Activated CD4-positive, alpha-beta T cell treated with anti-CD3 and anti-CD28 coated beads for 36 hours (primary cell): ENCODE measurements around the gene BET1. TPM values are rescaled to one million over a fixed set of nuclear protein-coding genes. Genes with fewer than 3 reads are reported as not detected.
A peak's percentile ranks its signal among the peaks of the same experiment; 100 is the strongest.
"Not testable (repeated sequence)": the region's sequence is repeated elsewhere in the genome, so short reads cannot be mapped to it uniquely, and the experiment has no call there.

Experiments
- ATAC-seq: fragments of 200-7000 bp; cut with Tn5 transposase; one replicate; pipeline ENCODE4 v1.10.0; 2021; ENCODE audit warnings: mild to moderate bottlenecking, moderate library complexity
- CTCF ChIA-PET: fragments of 350-600 bp; sonication (Branson Sonifier 250); formaldehyde crosslinking; loops from one replicate; lab custom pipeline; 2021; ENCODE audit warnings: antibody characterized with exemption; lab: Charles Lee
- POLR2A ChIA-PET: fragments of 350-600 bp; sonication (Branson Sonifier 250); formaldehyde crosslinking; loops from one replicate; lab custom pipeline; 2021; ENCODE audit warnings: antibody characterized with exemption, inconsistent platforms; lab: Charles Lee
- DNase-seq: peaks from one replicate; pipeline ENCODE4 v3.0.0-alpha.2; 2020
- H3K27ac Mint-ChIP-seq: one replicate; pipeline ENCODE4 v1.8.0; 2021; ENCODE audit warnings: mixed read lengths
- H3K27me3 Mint-ChIP-seq: one replicate; pipeline ENCODE4 v1.8.0; 2021; ENCODE audit warnings: mixed read lengths
- H3K36me3 Mint-ChIP-seq: one replicate; pipeline ENCODE4 v1.8.0; 2021; ENCODE audit warnings: low read depth, mixed read lengths
- H3K4me1 Mint-ChIP-seq: one replicate; pipeline ENCODE4 v1.8.0; 2021; ENCODE audit warnings: mixed read lengths
- H3K4me3 Mint-ChIP-seq: one replicate; pipeline ENCODE4 v1.8.0; 2021; ENCODE audit warnings: mild to moderate bottlenecking, moderate library complexity, mixed read lengths
- H3K9me3 Mint-ChIP-seq: one replicate; pipeline ENCODE4 v1.8.0; 2021; ENCODE audit warnings: low read depth, mixed read lengths
- intact Hi-C, 2 experiments: fragments of 100-400 bp; cut with DNase I in 1 of 2; cut with micrococcal nuclease in 1 of 2; formaldehyde crosslinking; loops; one replicate each; pipeline versions ENCODE4 v1.14.2 to v1.15.1; 2022 to 2024; cut with DNase I, micrococcal nuclease
- total RNA-seq, 2 experiments: library from RNA; stranded (reverse); gene quantifications; one replicate each; pipeline ENCODE4 v1.2.3, GENCODE V29; 2021

Gene BET1
- total RNA-seq, 2 experiments from 2014 or later: 16.9 to 19.8 TPM

- ChIA-PET CTCF (no interaction called here), POLR2A (no interaction called here)
- Mint-ChIP-seq H3K4me3 (no peak overlapping the region), H3K9me3 (no peaks in the 10 kb centered on the region), H3K4me1 (no peaks in the 10 kb centered on the region), H3K36me3 (no peaks in the 10 kb centered on the region), H3K27me3 (peaks cover 28% of the 10 kb centered on the region), H3K27ac (no peak overlapping the region)
- DNase-seq (no peak), ATAC-seq (no peak)
- intact Hi-C loops: no loop called here
These were observed 37.4 kb upstream of the BET1 start for GRCh38 chr7:94041529-94041928.

- no peaks in the 10 kb centered on the region for H3K4me1 Mint-ChIP-seq
- POLR2A ChIA-PET: no interaction called here
- ATAC-seq: no peak
- H3K4me3 Mint-ChIP-seq: no peak overlapping the region
- no peak for DNase-seq
- intact Hi-C loops: no loop called here
- H3K36me3 Mint-ChIP-seq: no peaks in the 10 kb centered on the region
- CTCF ChIA-PET: interaction anchor here (0.5 kb wide), 1 partner anchor 24 kb away, joined by 3 read pairs; no protein-coding TSS in a partner anchor
- no peak overlapping the region for H3K27ac Mint-ChIP-seq
- H3K9me3 Mint-ChIP-seq: no peaks in the 10 kb centered on the region
- peaks cover 25% of the 10 kb centered on the region for H3K27me3 Mint-ChIP-seq
These were observed 36.1 kb upstream of the BET1 start for GRCh38 chr7:94040254-94040653.

- H3K9me3 Mint-ChIP-seq: no peaks in the 10 kb centered on the region
- no peak overlapping the region for H3K4me3 Mint-ChIP-seq
- ChIA-PET POLR2A (no interaction called here), CTCF (no interaction called here)
- H3K27ac Mint-ChIP-seq: no peak overlapping the region
- no peak for ATAC-seq
- peaks cover 25% of the 10 kb centered on the region for H3K27me3 Mint-ChIP-seq
- intact Hi-C loops: no loop called here
- H3K36me3 Mint-ChIP-seq: no peaks in the 10 kb centered on the region
- no peaks in the 10 kb centered on the region for H3K4me1 Mint-ChIP-seq
- no peak for DNase-seq
These were observed 35.3 kb upstream of the BET1 start for GRCh38 chr7:94039368-94040035.

- no peak for ATAC-seq
- no peaks in the 10 kb centered on the region for H3K4me1 Mint-ChIP-seq
- H3K27me3 Mint-ChIP-seq: peaks cover 23% of the 10 kb centered on the region
- H3K36me3 Mint-ChIP-seq: no peaks in the 10 kb centered on the region
- no peak for DNase-seq
- intact Hi-C loops: no loop called here
- H3K27ac Mint-ChIP-seq: no peak overlapping the region
- no peaks in the 10 kb centered on the region for H3K9me3 Mint-ChIP-seq
- POLR2A ChIA-PET: no interaction called here
- H3K4me3 Mint-ChIP-seq: no peak overlapping the region
- CTCF ChIA-PET: no interaction called here
These were observed 27.7 kb upstream of the BET1 start for GRCh38 chr7:94031865-94032264.

- Mint-ChIP-seq H3K4me1 (no peaks in the 10 kb centered on the region), H3K27ac (no peak overlapping the region), H3K4me3 (no peak overlapping the region), H3K27me3 (peaks cover 23% of the 10 kb centered on the region), H3K9me3 (no peaks in the 10 kb centered on the region), H3K36me3 (no peaks in the 10 kb centered on the region)
- intact Hi-C loops: no loop called here
- ChIA-PET CTCF (no interaction called here), POLR2A (no interaction called here)
- DNase-seq (no peak), ATAC-seq (no peak)
These were observed 26.5 kb upstream of the BET1 start for GRCh38 chr7:94030634-94031033.

DNA sequence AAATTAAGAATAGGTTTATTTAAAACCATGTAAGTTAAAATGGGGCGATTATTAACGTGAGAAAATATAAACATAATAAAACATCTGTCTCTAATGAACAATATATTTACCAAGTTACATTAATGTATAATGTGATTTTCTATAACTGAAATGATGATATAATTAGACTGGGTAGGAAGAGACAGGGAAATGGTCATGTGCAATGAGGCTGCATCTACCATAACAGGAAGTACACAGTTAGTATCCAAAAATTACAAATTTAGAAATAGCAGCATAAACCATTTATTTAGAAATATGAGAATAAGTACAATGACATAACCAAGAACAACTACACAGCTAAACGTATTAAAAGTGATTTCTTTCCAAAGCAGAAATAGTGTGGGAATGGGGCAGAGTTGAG lies 25.8 kb upstream of the BET1 start:
- intact Hi-C loops: no loop called here
- no peaks in the 10 kb centered on the region for H3K36me3 Mint-ChIP-seq
- DNase-seq (no peak), ATAC-seq (no peak)
- H3K4me3 Mint-ChIP-seq: no peak overlapping the region
- CTCF ChIA-PET: no interaction called here
- POLR2A ChIA-PET: no interaction called here
- H3K27me3 Mint-ChIP-seq: peaks cover 27% of the 10 kb centered on the region
- no peak overlapping the region for H3K27ac Mint-ChIP-seq
- no peaks in the 10 kb centered on the region for H3K9me3 Mint-ChIP-seq
- no peaks in the 10 kb centered on the region for H3K4me1 Mint-ChIP-seq

DNA sequence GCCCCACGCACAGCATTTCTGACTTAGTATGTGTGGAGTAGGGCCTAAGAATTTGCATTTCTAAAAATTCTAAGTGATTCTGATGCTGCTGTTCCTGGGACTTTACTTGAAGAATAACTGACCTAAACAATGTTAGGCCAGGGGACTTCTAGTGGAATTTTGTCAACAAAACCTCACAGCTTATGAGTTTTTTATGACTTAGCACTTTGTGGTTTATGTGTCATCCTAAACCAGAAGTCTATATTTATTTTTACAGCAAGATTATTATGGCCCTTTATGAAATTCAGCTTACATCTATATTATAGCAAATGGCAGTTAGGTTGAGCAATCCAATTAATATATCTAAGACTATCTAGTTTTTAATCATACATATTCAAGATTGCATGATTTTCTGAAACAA lies 24.6 kb upstream of the BET1 start:
- intact Hi-C loops: no loop called here
- ChIA-PET POLR2A (no interaction called here), CTCF (no interaction called here)
- H3K4me1 Mint-ChIP-seq: no peaks in the 10 kb centered on the region
- no peak overlapping the region for H3K4me3 Mint-ChIP-seq
- H3K36me3 Mint-ChIP-seq: no peaks in the 10 kb centered on the region
- DNase-seq (no peak), ATAC-seq (no peak)
- H3K9me3 Mint-ChIP-seq: no peaks in the 10 kb centered on the region
- H3K27me3 Mint-ChIP-seq: peaks cover 31% of the 10 kb centered on the region
- no peak overlapping the region for H3K27ac Mint-ChIP-seq

- POLR2A ChIA-PET, H3K27ac Mint-ChIP-seq, ATAC-seq, CTCF ChIA-PET, H3K4me3 Mint-ChIP-seq, H3K36me3 Mint-ChIP-seq, DNase-seq, H3K9me3 Mint-ChIP-seq, intact Hi-C loops: not testable (repeated sequence)
- Mint-ChIP-seq H3K27me3 (peaks cover 25% of the 10 kb centered on the region), H3K4me1 (peaks cover 12% of the 10 kb centered on the region)
These were observed 22.5 kb upstream of the BET1 start for GRCh38 chr7:94026619-94027018.

DNA sequence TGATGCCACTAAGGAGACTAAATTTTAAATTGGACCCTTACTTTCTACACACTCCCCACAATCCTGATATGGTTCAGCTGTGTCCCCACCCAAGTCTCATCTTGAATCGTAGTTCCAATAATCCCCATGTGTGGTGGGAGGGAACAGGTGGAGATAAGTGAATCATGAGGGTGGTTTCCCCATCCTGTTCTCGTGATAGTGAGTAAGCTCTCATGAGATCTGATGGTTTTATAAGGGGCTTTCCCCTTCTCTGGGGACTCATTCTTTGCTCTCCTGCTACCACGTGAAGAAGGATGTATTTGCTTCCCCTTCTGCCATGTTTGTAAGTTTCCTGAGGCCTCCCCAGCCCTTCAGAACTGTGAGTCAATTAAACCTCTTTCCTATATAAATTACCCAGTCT lies 18.4 kb upstream of the BET1 start:
- ATAC-seq (peak; percentile 98), DNase-seq (peak; percentile 24)
- H3K9me3 Mint-ChIP-seq: peaks cover 2% of the 10 kb centered on the region
- no peak overlapping the region for H3K27ac Mint-ChIP-seq
- peaks cover 14% of the 10 kb centered on the region for H3K27me3 Mint-ChIP-seq
- H3K4me3 Mint-ChIP-seq: no peak overlapping the region
- ChIA-PET POLR2A (no interaction called here), CTCF (no interaction called here)
- H3K4me1 Mint-ChIP-seq: peaks cover 12% of the 10 kb centered on the region
- no peaks in the 10 kb centered on the region for H3K36me3 Mint-ChIP-seq
- intact Hi-C loops: loop anchor here (1.0 to 2.0 kb wide), 2 partner anchors 18 kb away; partner anchors contain the start of gene BET1 (in 2 of the 2)

- intact Hi-C loops: no loop called here
- Mint-ChIP-seq H3K9me3 (no peaks in the 10 kb centered on the region), H3K4me3 (no peak overlapping the region), H3K4me1 (no peaks in the 10 kb centered on the region), H3K27ac (no peak overlapping the region), H3K27me3 (peaks cover 10% of the 10 kb centered on the region), H3K36me3 (no peaks in the 10 kb centered on the region)
- ChIA-PET CTCF (interaction anchor here (1.3 kb wide), 1 partner anchor 70 kb away, joined by 5 read pairs; no protein-coding TSS in a partner anchor), POLR2A (no interaction called here)
- DNase-seq (no peak), ATAC-seq (no peak)
These were observed 12.6 kb upstream of the BET1 start for GRCh38 chr7:94016786-94017185.

- H3K36me3 Mint-ChIP-seq: no peaks in the 10 kb centered on the region
- H3K27me3 Mint-ChIP-seq: peaks cover 10% of the 10 kb centered on the region
- no peak overlapping the region for H3K4me3 Mint-ChIP-seq
- H3K4me1 Mint-ChIP-seq: no peaks in the 10 kb centered on the region
- ChIA-PET CTCF (no interaction called here), POLR2A (no interaction called here)
- no peak overlapping the region for H3K27ac Mint-ChIP-seq
- DNase-seq (no peak), ATAC-seq (no peak)
- intact Hi-C loops: no loop called here
- H3K9me3 Mint-ChIP-seq: no peaks in the 10 kb centered on the region
These were observed 11.4 kb upstream of the BET1 start for GRCh38 chr7:94015538-94015937.

DNA sequence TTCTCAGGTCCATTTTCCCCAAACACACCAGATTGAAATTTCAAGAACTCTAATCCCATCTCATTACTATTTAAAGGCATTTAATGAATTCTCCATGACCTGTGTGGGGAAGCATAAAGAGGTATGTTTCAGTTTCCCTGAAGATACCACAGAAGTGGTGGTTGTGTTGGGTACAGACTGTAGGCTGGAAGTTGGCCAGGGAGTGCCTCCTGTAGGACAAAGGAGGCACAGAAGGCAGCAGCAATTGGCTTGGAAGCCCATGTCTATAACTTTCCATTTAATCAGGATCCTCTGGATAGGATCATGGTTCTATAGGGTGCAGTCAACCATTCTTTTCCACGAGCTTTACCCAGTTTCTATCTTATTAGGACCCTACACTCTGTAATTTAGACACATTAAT lies 8.6 kb upstream of the BET1 start:
- H3K9me3 Mint-ChIP-seq: no peaks in the 10 kb centered on the region
- H3K4me1 Mint-ChIP-seq: no peaks in the 10 kb centered on the region
- no peak for DNase-seq
- H3K27ac Mint-ChIP-seq: no peak overlapping the region
- no peaks in the 10 kb centered on the region for H3K36me3 Mint-ChIP-seq
- POLR2A ChIA-PET: no interaction called here
- peaks cover 8% of the 10 kb centered on the region for H3K27me3 Mint-ChIP-seq
- intact Hi-C loops: no loop called here
- CTCF ChIA-PET: no interaction called here
- no peak overlapping the region for H3K4me3 Mint-ChIP-seq
- no peak for ATAC-seq
